Liver (tissue), 9 donors: ENCODE data around the gene MYH14. TPM values are rescaled to one million over a fixed set of nuclear protein-coding genes. Genes with fewer than 3 reads are reported as not detected.

ENCODE experiments used
- DNase-seq: peaks from one replicate; pipeline ENCODE4 v3.0.0-alpha.2; 2017; ENCODE audit warnings: low spot score
- H3K27ac ChIP-seq, 2 donors: one replicate each; pipeline ENCODE4 v1.7.0; 2013; ENCODE audit warnings: inconsistent platforms in 2 of 2, low read length in 2 of 2, control low read depth in 1 of 2, low read depth in 1 of 2, mild to moderate bottlenecking in 1 of 2
- H3K27me3 ChIP-seq, 4 donors: one replicate each; pipeline versions ENCODE4 v1.6.1 to v1.7.0; 2013; ENCODE audit warnings: low read length in 3 of 4, inconsistent platforms in 1 of 4, mild to moderate bottlenecking in 1 of 4, moderate library complexity in 1 of 4; ENCODE audit not compliant: control insufficient read depth in 4 of 4, insufficient read depth in 4 of 4
- H3K36me3 ChIP-seq, 4 donors: one replicate each; pipeline versions ENCODE4 v1.6.1 to v1.7.0; 2013; ENCODE audit warnings: low read length in 3 of 4, mild to moderate bottlenecking in 3 of 4, low read depth in 1 of 4, moderate library complexity in 1 of 4; ENCODE audit not compliant: control insufficient read depth in 4 of 4, insufficient read depth in 3 of 4
- H3K4me1 ChIP-seq, 4 donors: one replicate each; pipeline versions ENCODE4 v1.6.1 to v1.7.0; 2013; ENCODE audit warnings: low read length in 3 of 4, mild to moderate bottlenecking in 3 of 4, moderate library complexity in 1 of 4; ENCODE audit not compliant: control insufficient read depth in 4 of 4, insufficient read depth in 4 of 4
- H3K4me3 ChIP-seq, 3 donors: one replicate each; pipeline versions ENCODE4 v1.6.1 to v1.7.0; 2013; ENCODE audit warnings: low read length in 3 of 3, control low read depth in 1 of 3, low read depth in 1 of 3, mild to moderate bottlenecking in 1 of 3
- H3K9ac ChIP-seq, 2 donors: one replicate each; pipeline ENCODE4 v1.7.0; 2013; ENCODE audit warnings: low read length in 2 of 2, mild to moderate bottlenecking in 2 of 2, moderate library complexity in 2 of 2, control low read depth in 1 of 2, low read depth in 1 of 2
- H3K9me3 ChIP-seq, 4 donors: one replicate each; pipeline versions ENCODE4 v1.6.1 to v1.7.0; 2013; ENCODE audit warnings: low read length in 3 of 4; ENCODE audit not compliant: control insufficient read depth in 4 of 4
- ATF3 ChIP-seq: IDR thresholded peaks from 2 replicates; pipeline ENCODE4 v1.6.1; 2016; ENCODE audit warnings: antibody characterized with exemption
- CTCF ChIP-seq: fragments of 150-350 bp; IDR thresholded peaks from 2 replicates; pipeline ENCODE4 v1.5.1; 2017; ENCODE audit warnings: improper control_type of control experiment, low read depth, low read length; ENCODE audit not compliant: missing input control
- EGR1 ChIP-seq, 2 donors: IDR thresholded peaks; 2 replicates each; pipeline ENCODE4 v1.6.1; 2016 to 2018; ENCODE audit warnings: antibody characterized with exemption in 2 of 2, low read depth in 2 of 2
- FOXA1 ChIP-seq: IDR thresholded peaks from 2 replicates; pipeline ENCODE4 v1.6.1; 2016; ENCODE audit warnings: antibody characterized with exemption
- FOXA2 ChIP-seq: IDR thresholded peaks from 2 replicates; pipeline ENCODE4 v1.6.1; 2016; ENCODE audit warnings: antibody characterized with exemption
- GABPA ChIP-seq, 2 donors: IDR thresholded peaks in 1 of 2; conservative IDR thresholded peaks in 1 of 2; 2 replicates each; pipeline ENCODE4 v1.6.1; 2016; ENCODE audit warnings: antibody characterized with exemption in 2 of 2, mild to moderate bottlenecking in 1 of 2, moderate library complexity in 1 of 2
- HNF4A ChIP-seq, 2 donors: conservative IDR thresholded peaks; 2 replicates each; pipeline ENCODE4 v1.6.1; 2016; ENCODE audit warnings: antibody characterized with exemption in 2 of 2, mild to moderate bottlenecking in 2 of 2
- HNF4G ChIP-seq: IDR thresholded peaks from 2 replicates; pipeline ENCODE4 v1.6.1; 2016; ENCODE audit warnings: antibody characterized with exemption
- JUND ChIP-seq, 2 donors: IDR thresholded peaks; 2 replicates each; pipeline ENCODE4 v1.6.1; 2016; ENCODE audit warnings: antibody characterized with exemption in 2 of 2
- MAX ChIP-seq: IDR thresholded peaks from 2 replicates; pipeline ENCODE4 v1.6.1; 2016; ENCODE audit warnings: antibody characterized with exemption
- NR2F2 ChIP-seq: IDR thresholded peaks from 2 replicates; pipeline ENCODE4 v1.6.1; 2016; ENCODE audit warnings: antibody characterized with exemption
- RAD21 ChIP-seq, 2 donors: IDR thresholded peaks; 2 replicates each; pipeline ENCODE4 v1.6.1; 2016; ENCODE audit warnings: antibody characterized with exemption in 2 of 2, mild to moderate bottlenecking in 2 of 2
- REST ChIP-seq: IDR thresholded peaks from 2 replicates; pipeline ENCODE4 v1.6.1; 2016; ENCODE audit warnings: antibody characterized with exemption, mild to moderate bottlenecking
- RXRA ChIP-seq, 2 donors: IDR thresholded peaks; 2 replicates each; pipeline ENCODE4 v1.6.1; 2017 to 2018; ENCODE audit warnings: antibody characterized with exemption in 2 of 2, mild to moderate bottlenecking in 1 of 2
- SP1 ChIP-seq: IDR thresholded peaks from 2 replicates; pipeline ENCODE4 v1.6.1; 2018; ENCODE audit warnings: antibody characterized with exemption, mild to moderate bottlenecking
- TAF1 ChIP-seq: conservative IDR thresholded peaks from 2 replicates; pipeline ENCODE4 v1.6.1; 2016; ENCODE audit warnings: antibody characterized with exemption, mild to moderate bottlenecking
- YY1 ChIP-seq: IDR thresholded peaks from 2 replicates; pipeline ENCODE4 v1.6.1; 2016; ENCODE audit warnings: antibody characterized with exemption, mild to moderate bottlenecking
- ZBTB33 ChIP-seq: IDR thresholded peaks from 2 replicates; pipeline ENCODE4 v1.6.1; 2016; ENCODE audit warnings: antibody characterized with exemption
- whole genome bisulfite sequencing: extraction: QIAGEN DNeasy Blood & Tissue Kit; methylation state at CpG from one replicate; pipeline ENCODE4 v1.1.7; 2013; 5-methylcytosine and 5-hydroxymethylcytosine counted together
- polyA plus RNA-seq, 2 donors: library from polyadenylated mRNA; stranded (reverse) in 1 of 2; unstranded in 1 of 2; fragments of 200-250 nt in 1 of 2; fragments of >200 nt in 1 of 2; fragmentation: Nextera tagmentation in 1 of 2; extraction: Ambion mirVana in 1 of 2; gene quantifications; one replicate each; pipeline versions ENCODE4 v1.2.1 to v1.2.3, GENCODE V29; 2013 to 2015
- total RNA-seq, 2 donors: library from RNA; depleted of rRNA; stranded (reverse); fragments of >200 nt; gene quantifications; one replicate each; pipeline ENCODE4 v1.2.3, GENCODE V29; 2014
- donor health status: healthy.
- donor health status: healthy.
- donor health status: healthy.
- donor health status: healthy.
- donor health status: healthy.

The MYH14 gene
- total and polyA plus RNA-seq, 4 donors = 12.4 to 37.5 (median 25.5) TPM

- peaks cover 0 to 3% (median 0%) of the 10 kb centered on the region in 4 donors for H3K27me3 ChIP-seq
- peak overlapping the region in 1 of 2 donors; percentile 11 for H3K27ac ChIP-seq
- H3K4me3 ChIP-seq = peak overlapping the region in 1 of 3 donors; percentile 61
- no peak overlapping the region for H3K9ac ChIP-seq
- no peak for TF ChIP-seq RXRA (IDR thresholded peaks at IDR 0.05)
- peak; percentile 18 for TF ChIP-seq CTCF
- no peaks in the 10 kb centered on the region for H3K9me3 ChIP-seq
- H3K36me3 ChIP-seq = peaks cover 0 to 5% (median under 1%) of the 10 kb centered on the region in 4 donors
- WGBS = 4% methylated on average over 104 of the region's 104 CpGs
- DNase-seq = no peak
- H3K4me1 ChIP-seq = peaks cover 22 to 57% (median 44%) of the 10 kb centered on the region in 4 donors
Measured at GRCh38 chr19:50328224-50328872, 124.9 kb downstream of the MYH14 start.

- DNase-seq = no peak
- Histone ChIP-seq H3K4me3 (peak overlapping the region in 1 of 3 donors; percentile 61), H3K27ac (no peak overlapping the region), H3K36me3 (peaks cover 0 to under 1% (median 0%) of the 10 kb centered on the region in 4 donors), H3K9ac (no peak overlapping the region), H3K9me3 (no peaks in the 10 kb centered on the region), H3K27me3 (peaks cover 0 to 3% (median 0%) of the 10 kb centered on the region in 4 donors), H3K4me1 (peaks cover 22 to 58% (median 45%) of the 10 kb centered on the region in 4 donors)
- TF ChIP-seq ATF3 = no peak
- no peak for TF ChIP-seq YY1
- no peak for TF ChIP-seq HNF4G
- no peak for TF ChIP-seq MAX
- no peak for TF ChIP-seq NR2F2
- no peak for TF ChIP-seq RXRA (IDR thresholded peaks at IDR 0.05)
- TF ChIP-seq ZBTB33 = no peak
- no peak for TF ChIP-seq TAF1
- no peak for TF ChIP-seq JUND (IDR thresholded peaks at IDR 0.05)
- WGBS = 1% methylated on average over 40 of the region's 40 CpGs
Measured at GRCh38 chr19:50328873-50329145, 125.4 kb downstream of the MYH14 start.

- WGBS = 2% methylated on average over 43 of the region's 43 CpGs
- H3K9ac ChIP-seq = peak within 1 kb of the TSS in 1 of 2 donors; percentile 53
- H3K9me3 ChIP-seq = no peaks in the 10 kb centered on the region
- no peaks in the 10 kb centered on the region for H3K36me3 ChIP-seq
- H3K27ac ChIP-seq = peak within 1 kb of the TSS; percentile 63 to 81
- peak; percentile 96 for DNase-seq
- H3K27me3 ChIP-seq = peaks cover 0 to 3% (median 0%) of the 10 kb centered on the region in 4 donors
- H3K4me1 ChIP-seq = peaks cover 22 to 63% (median 47%) of the 10 kb centered on the region in 4 donors
- peak within 1 kb of the TSS in 2 of 3 donors; percentile 38 to 61 for H3K4me3 ChIP-seq
- no peak for TF ChIP-seq RAD21 (IDR thresholded peaks at IDR 0.05)
- no peak for TF ChIP-seq FOXA2
- TF ChIP-seq REST = peak; percentile 87
- TF ChIP-seq FOXA1 = no peak
- TF ChIP-seq HNF4A (conservative IDR thresholded peaks at IDR 0.05) = peak; percentile 10 to 25
- TF ChIP-seq SP1 = peak; percentile 92
- TF ChIP-seq EGR1 (IDR thresholded peaks at IDR 0.05; ENCODE audit: low read depth in 2 of 2) = no peak
- no peak for TF ChIP-seq MAX
- TF ChIP-seq TAF1 = no peak
- no peak for TF ChIP-seq GABPA (IDR thresholded peaks at IDR 0.05 in 1 of 2, conservative IDR thresholded peaks at IDR 0.05 in 1 of 2)
Measured at GRCh38 chr19:50329146-50329925, 125.9 kb downstream of the MYH14 start, which contains the start of gene KCNC3. Gene KCNC3, minus strand, starts transcription at chr19:50329377. Its CDS starts 295 bp downstream, at chr19:50329082.
